Gastrocnemius medialis (tissue), 4 donors: Measurements from ENCODE around the gene GLIS2. TPM values are rescaled to one million over a fixed set of nuclear protein-coding genes. Genes with fewer than 3 reads are reported as not detected.

Experiments
- ATAC-seq, 2 donors: fragments of 150-250 bp; one replicate each; pipeline ENCODE4 v1.9.1; 2016
- DNase-seq, 2 donors: peaks; one replicate each; pipeline ENCODE4 v3.0.0-alpha.2; 2019
- H3K27ac ChIP-seq, 4 donors: fragments of 200-600 bp; sonication (generic); 1 replicate in 1 of 4; 2 replicates in 3 of 4; pipeline ENCODE4 v1.5.1; 2016 to 2018; ENCODE audit warnings: mild to moderate bottlenecking in 2 of 4, moderate library complexity in 1 of 4
- H3K27me3 ChIP-seq, 3 donors: fragments of 200-600 bp; sonication (generic) in 2 of 3; 1 replicate in 1 of 3; 2 replicates in 2 of 3; pipeline versions ENCODE4 v1.5.1 to v1.6.0; 2016 to 2019; ENCODE audit warnings: mild to moderate bottlenecking in 1 of 3, moderate library complexity in 1 of 3
- H3K36me3 ChIP-seq, 2 donors: fragments of 200-600 bp; sonication (generic) in 1 of 2; one replicate each; pipeline ENCODE4 v1.5.1; 2017 to 2018
- H3K4me1 ChIP-seq, 2 donors: fragments of 200-600 bp; sonication (generic) in 1 of 2; one replicate each; pipeline ENCODE4 v1.5.1; 2016 to 2017; ENCODE audit warnings: mild to moderate bottlenecking in 2 of 2
- H3K4me3 ChIP-seq, 4 donors: fragments of 200-600 bp; sonication (generic) in 3 of 4; 1 replicate in 1 of 4; 2 replicates in 3 of 4; pipeline ENCODE4 v1.5.1; 2016 to 2019; ENCODE audit warnings: mild to moderate bottlenecking in 2 of 4
- H3K9me3 ChIP-seq, 3 donors: fragments of 200-600 bp; sonication (generic) in 2 of 3; 1 replicate in 1 of 3; 2 replicates in 2 of 3; pipeline ENCODE4 v1.5.1; 2016 to 2019
- POLR2A ChIP-seq, 2 donors: fragments of 450-650 bp; IDR thresholded peaks; one replicate each; pipeline ENCODE4 v1.6.1; 2017; ENCODE audit warnings: antibody characterized with exemption in 2 of 2, mild to moderate bottlenecking in 2 of 2, moderate library complexity in 2 of 2
- in situ Hi-C, 4 donors: fragments of 200-750 bp; cut with MboI; loops; one replicate each; pipeline versions ENCODE4 v1.15.0 to v1.8.0; 2017; ENCODE audit warnings: low sequenced_read_pairs in 4 of 4
- intact Hi-C: fragments of 100-400 bp; cut with DNase I; formaldehyde crosslinking; loops from one replicate; pipeline ENCODE4 v1.15.1; 2023; ENCODE audit warnings: low total_unique reads
- total RNA-seq, 4 donors: library from RNA; depleted of rRNA; stranded (reverse); fragments of >200 nt; gene quantifications; one replicate each; pipeline versions ENCODE4 v1.1.0 to v1.2.3, GENCODE V29; 2016
- TF ChIP-seq, protein P1 (sequence below), 5 experiments: fragments of 450-650 bp in 3 of 5; fragments of 200-600 bp in 2 of 5; sonication (generic) in 2 of 5; IDR thresholded peaks in 4 of 5; conservative IDR thresholded peaks in 1 of 5; 1 replicate in 4 of 5; 2 replicates in 1 of 5; pipeline ENCODE4 v1.5.1; 2016 to 2019; ENCODE audit warnings: antibody characterized with exemption in 5 of 5, mild to moderate bottlenecking in 3 of 5, moderate library complexity in 3 of 5

Gene GLIS2
- total RNA-seq, 4 donors from 2014 or later = 0.81 to 0.95 (median 0.95) TPM; not detected in 1

DNA sequence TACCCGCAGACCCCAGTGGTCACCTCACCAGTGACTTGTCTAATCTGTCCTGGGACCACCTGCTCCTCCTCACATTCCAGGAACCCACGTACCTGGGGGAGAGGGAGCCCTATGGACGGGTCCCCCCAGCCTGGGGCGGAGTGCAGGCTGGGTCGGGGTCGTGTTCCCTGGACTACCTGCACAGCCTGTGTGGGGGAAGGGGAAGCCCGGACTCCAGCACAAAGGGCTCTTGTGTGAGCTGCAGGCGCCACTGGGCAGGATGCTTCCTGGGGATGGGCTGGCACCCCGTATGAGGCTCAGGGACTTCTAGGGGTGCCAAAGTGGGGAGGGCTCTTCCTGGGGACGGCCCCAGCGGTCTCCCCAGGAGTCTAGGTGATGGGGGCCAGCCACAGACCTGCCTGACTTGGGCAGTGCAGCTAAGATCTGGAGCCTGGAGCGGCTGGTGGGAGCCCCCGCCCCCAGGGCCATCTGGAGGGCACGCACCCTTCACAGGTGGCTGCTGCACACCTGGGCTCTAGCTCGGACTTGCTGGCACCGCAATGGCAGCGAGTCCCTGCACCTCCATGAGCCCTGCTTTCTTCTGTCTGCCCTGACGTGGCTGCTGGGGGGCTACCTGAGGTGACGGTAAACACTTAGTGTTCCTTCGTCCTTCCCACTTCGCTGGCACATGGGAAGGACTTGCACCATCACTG lies 63.3 kb downstream of the GLIS2 start:
- Histone ChIP-seq H3K27me3 (no peaks in the 10 kb centered on the region), H3K9me3 (no peaks in the 10 kb centered on the region), H3K4me3 (no peak overlapping the region), H3K4me1 (peaks cover 29 to 45% of the 10 kb centered on the region in 2 donors), H3K27ac (peak overlapping the region; percentile 47 to 84 (median 78)), H3K36me3 (no peaks in the 10 kb centered on the region)
- no peak for TF ChIP-seq POLR2A (IDR thresholded peaks at IDR 0.05)
- TF ChIP-seq, protein P1, sequence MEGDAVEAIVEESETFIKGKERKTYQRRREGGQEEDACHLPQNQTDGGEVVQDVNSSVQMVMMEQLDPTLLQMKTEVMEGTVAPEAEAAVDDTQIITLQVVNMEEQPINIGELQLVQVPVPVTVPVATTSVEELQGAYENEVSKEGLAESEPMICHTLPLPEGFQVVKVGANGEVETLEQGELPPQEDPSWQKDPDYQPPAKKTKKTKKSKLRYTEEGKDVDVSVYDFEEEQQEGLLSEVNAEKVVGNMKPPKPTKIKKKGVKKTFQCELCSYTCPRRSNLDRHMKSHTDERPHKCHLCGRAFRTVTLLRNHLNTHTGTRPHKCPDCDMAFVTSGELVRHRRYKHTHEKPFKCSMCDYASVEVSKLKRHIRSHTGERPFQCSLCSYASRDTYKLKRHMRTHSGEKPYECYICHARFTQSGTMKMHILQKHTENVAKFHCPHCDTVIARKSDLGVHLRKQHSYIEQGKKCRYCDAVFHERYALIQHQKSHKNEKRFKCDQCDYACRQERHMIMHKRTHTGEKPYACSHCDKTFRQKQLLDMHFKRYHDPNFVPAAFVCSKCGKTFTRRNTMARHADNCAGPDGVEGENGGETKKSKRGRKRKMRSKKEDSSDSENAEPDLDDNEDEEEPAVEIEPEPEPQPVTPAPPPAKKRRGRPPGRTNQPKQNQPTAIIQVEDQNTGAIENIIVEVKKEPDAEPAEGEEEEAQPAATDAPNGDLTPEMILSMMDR (IDR thresholded peaks at IDR 0.05 in 4 of 5, conservative IDR thresholded peaks at IDR 0.05 in 1 of 5) = no peak
- intact Hi-C loops (no loop called here), in situ Hi-C loops (no loop called here)
- ATAC-seq (no peak), DNase-seq (no peak)

DNA sequence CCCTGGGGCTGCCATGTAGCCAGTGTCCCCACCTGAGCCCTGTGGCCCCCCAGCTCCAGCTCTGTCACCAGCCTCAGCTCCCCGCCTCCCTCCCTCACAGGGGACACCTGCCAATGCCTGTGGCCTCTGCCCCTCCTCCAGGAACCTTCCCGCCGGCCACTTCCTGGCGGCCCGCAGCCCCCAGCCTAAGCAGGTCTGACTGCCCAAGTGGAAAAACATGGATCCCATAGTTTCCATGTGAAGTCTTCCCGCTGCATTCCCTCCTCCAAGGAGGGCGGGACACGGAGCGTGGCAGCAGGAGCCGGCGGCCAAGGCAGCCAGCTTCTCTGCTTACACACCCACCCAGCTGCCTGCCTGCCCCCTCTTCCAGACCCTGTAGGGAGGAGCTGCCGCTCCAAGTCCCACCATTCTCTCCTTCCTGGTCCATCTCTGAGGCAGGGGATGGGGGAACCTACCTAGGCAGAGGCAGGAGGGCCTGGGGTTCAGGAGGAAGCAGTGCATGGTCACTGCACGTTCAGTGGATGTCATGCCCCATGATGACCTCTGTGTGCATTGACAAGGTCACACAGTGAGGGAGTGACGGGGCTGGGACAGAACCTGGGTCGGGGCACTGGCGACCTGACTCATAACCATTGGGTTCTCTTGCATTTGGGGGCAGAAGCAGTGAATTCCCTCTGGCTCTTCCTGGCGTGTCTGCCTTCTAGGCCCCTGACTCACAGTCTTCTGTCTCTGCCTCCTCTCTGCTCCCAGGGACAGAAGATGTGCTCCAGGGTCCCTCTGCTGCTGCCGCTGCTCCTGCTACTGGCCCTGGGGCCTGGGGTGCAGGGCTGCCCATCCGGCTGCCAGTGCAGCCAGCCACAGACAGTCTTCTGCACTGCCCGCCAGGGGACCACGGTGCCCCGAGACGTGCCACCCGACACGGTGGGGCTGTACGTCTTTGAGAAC lies 64.5 kb downstream of the GLIS2 start:
- no peaks in the 10 kb centered on the region for H3K36me3 ChIP-seq
- intact Hi-C loops = no loop called here
- no peak overlapping the region for H3K4me3 ChIP-seq
- no peak for ATAC-seq
- in situ Hi-C loops = no loop called here
- H3K4me1 ChIP-seq = peaks cover 21 to 45% of the 10 kb centered on the region in 2 donors
- H3K27me3 ChIP-seq = no peaks in the 10 kb centered on the region
- H3K27ac ChIP-seq = peak overlapping the region in 3 of 4 donors; percentile 37 to 60 (median 55)
- H3K9me3 ChIP-seq = no peaks in the 10 kb centered on the region
- TF ChIP-seq POLR2A (IDR thresholded peaks at IDR 0.05) = no peak
- TF ChIP-seq, protein P1 (IDR thresholded peaks at IDR 0.05 in 4 of 5, conservative IDR thresholded peaks at IDR 0.05 in 1 of 5) = no peak
- DNase-seq = no peak

DNA sequence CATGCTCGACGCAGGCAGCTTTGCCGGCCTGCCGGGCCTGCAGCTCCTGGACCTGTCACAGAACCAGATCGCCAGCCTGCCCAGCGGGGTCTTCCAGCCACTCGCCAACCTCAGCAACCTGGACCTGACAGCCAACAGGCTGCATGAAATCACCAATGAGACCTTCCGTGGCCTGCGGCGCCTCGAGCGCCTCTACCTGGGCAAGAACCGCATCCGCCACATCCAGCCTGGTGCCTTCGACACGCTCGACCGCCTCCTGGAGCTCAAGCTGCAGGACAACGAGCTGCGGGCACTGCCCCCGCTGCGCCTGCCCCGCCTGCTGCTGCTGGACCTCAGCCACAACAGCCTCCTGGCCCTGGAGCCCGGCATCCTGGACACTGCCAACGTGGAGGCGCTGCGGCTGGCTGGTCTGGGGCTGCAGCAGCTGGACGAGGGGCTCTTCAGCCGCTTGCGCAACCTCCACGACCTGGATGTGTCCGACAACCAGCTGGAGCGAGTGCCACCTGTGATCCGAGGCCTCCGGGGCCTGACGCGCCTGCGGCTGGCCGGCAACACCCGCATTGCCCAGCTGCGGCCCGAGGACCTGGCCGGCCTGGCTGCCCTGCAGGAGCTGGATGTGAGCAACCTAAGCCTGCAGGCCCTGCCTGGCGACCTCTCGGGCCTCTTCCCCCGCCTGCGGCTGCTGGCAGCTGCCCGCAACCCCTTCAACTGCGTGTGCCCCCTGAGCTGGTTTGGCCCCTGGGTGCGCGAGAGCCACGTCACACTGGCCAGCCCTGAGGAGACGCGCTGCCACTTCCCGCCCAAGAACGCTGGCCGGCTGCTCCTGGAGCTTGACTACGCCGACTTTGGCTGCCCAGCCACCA lies 65.4 kb downstream of the GLIS2 start:
- no peaks in the 10 kb centered on the region for H3K36me3 ChIP-seq
- TF ChIP-seq, protein P1 (IDR thresholded peaks at IDR 0.05 in 4 of 5, conservative IDR thresholded peaks at IDR 0.05 in 1 of 5) = peak in 1 of 5 experiments; percentile 21
- TF ChIP-seq POLR2A (IDR thresholded peaks at IDR 0.05) = no peak
- H3K4me1 ChIP-seq = peaks cover 20 to 37% of the 10 kb centered on the region in 2 donors
- no peaks in the 10 kb centered on the region for H3K27me3 ChIP-seq
- H3K4me3 ChIP-seq = no peak overlapping the region
- H3K27ac ChIP-seq = peak overlapping the region; percentile 29 to 60 (median 57)
- intact Hi-C loops = no loop called here
- peak; percentile 38 to 68 for ATAC-seq
- no peaks in the 10 kb centered on the region for H3K9me3 ChIP-seq
- in situ Hi-C loops = no loop called here
- peak; percentile 46 to 87 for DNase-seq

DNA sequence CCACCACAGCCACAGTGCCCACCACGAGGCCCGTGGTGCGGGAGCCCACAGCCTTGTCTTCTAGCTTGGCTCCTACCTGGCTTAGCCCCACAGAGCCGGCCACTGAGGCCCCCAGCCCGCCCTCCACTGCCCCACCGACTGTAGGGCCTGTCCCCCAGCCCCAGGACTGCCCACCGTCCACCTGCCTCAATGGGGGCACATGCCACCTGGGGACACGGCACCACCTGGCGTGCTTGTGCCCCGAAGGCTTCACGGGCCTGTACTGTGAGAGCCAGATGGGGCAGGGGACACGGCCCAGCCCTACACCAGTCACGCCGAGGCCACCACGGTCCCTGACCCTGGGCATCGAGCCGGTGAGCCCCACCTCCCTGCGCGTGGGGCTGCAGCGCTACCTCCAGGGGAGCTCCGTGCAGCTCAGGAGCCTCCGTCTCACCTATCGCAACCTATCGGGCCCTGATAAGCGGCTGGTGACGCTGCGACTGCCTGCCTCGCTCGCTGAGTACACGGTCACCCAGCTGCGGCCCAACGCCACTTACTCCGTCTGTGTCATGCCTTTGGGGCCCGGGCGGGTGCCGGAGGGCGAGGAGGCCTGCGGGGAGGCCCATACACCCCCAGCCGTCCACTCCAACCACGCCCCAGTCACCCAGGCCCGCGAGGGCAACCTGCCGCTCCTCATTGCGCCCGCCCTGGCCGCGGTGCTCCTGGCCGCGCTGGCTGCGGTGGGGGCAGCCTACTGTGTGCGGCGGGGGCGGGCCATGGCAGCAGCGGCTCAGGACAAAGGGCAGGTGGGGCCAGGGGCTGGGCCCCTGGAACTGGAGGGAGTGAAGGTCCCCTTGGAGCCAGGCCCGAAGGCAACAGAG lies 66.3 kb downstream of the GLIS2 start:
- ATAC-seq (no peak), DNase-seq (no peak)
- Histone ChIP-seq H3K27me3 (no peaks in the 10 kb centered on the region), H3K27ac (peak overlapping the region; percentile 29 to 60 (median 57)), H3K4me3 (no peak overlapping the region), H3K9me3 (no peaks in the 10 kb centered on the region), H3K4me1 (peaks cover 14 to 28% of the 10 kb centered on the region in 2 donors), H3K36me3 (no peaks in the 10 kb centered on the region)
- in situ Hi-C loops (no loop called here), intact Hi-C loops (no loop called here)
- no peak for TF ChIP-seq POLR2A (IDR thresholded peaks at IDR 0.05)
- TF ChIP-seq, protein P1 (IDR thresholded peaks at IDR 0.05 in 4 of 5, conservative IDR thresholded peaks at IDR 0.05 in 1 of 5) = no peak
